ENCODE results near the gene PARD3B. TPM values are rescaled to one million over a fixed set of nuclear protein-coding genes. Genes with fewer than 3 reads are reported as not detected.

The PARD3B gene
- total and polyA plus RNA-seq, 8 donors, result 18.5 to 24.6 (median 21.1) TPM

DNA sequence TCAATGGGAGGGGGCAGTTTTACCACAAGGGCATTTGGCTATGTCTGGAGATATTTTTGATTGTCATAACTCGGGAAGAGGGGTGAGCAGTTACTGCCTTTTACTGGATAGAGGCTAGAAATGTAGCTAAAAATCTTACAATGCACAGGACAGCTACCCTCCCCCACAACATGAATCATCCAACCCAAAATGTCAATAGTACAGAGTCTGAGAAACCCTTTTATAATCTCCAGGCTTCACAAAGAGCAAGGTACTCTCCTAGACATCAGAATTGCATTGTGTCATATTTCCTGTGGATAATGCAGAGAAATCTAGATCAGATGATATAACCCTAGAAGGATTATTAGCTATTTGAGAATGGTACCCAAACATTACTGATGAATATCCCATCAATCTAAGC is 859.9 kb downstream of the PARD3B start:
- no peaks in the 10 kb centered on the region for H3K36me3 ChIP-seq
- ATAC-seq (no peak), DNase-seq (no peak)
- no peaks in the 10 kb centered on the region for H3K9me3 ChIP-seq
- TF ChIP-seq, protein P1, sequence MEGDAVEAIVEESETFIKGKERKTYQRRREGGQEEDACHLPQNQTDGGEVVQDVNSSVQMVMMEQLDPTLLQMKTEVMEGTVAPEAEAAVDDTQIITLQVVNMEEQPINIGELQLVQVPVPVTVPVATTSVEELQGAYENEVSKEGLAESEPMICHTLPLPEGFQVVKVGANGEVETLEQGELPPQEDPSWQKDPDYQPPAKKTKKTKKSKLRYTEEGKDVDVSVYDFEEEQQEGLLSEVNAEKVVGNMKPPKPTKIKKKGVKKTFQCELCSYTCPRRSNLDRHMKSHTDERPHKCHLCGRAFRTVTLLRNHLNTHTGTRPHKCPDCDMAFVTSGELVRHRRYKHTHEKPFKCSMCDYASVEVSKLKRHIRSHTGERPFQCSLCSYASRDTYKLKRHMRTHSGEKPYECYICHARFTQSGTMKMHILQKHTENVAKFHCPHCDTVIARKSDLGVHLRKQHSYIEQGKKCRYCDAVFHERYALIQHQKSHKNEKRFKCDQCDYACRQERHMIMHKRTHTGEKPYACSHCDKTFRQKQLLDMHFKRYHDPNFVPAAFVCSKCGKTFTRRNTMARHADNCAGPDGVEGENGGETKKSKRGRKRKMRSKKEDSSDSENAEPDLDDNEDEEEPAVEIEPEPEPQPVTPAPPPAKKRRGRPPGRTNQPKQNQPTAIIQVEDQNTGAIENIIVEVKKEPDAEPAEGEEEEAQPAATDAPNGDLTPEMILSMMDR (IDR thresholded peaks at IDR 0.05), result no peak
- no peaks in the 10 kb centered on the region for H3K4me1 ChIP-seq
- H3K27me3 ChIP-seq, result no peaks in the 10 kb centered on the region
- H3K27ac ChIP-seq, result no peak overlapping the region
- intact Hi-C loops (cut with DNase I), result no loop called here
- no peak overlapping the region for H3K4me3 ChIP-seq

DNA sequence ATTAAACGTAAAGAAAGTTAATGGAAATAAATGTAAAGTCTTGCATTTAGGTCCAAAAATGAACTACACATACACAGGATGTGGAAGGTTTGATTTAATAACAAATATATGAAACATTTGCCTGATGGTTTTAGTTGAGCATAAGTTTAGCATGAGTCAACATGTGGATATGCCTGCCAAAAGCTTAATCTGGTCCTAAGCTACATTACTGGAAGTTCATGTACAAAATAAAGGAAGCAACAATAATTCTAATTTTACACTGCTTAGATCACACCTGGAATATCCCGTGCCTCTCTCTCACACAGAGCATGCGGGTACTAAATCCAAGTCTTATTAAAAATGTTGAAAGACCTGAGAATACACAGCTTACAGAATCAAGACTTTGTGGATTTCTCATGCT is 860.5 kb downstream of the PARD3B start:
- H3K36me3 ChIP-seq, result no peaks in the 10 kb centered on the region
- H3K27me3 ChIP-seq, result no peaks in the 10 kb centered on the region
- DNase-seq, result peak in 1 of 4 donors; percentile 16
- ATAC-seq, result peak; percentile 33
- no peaks in the 10 kb centered on the region for H3K9me3 ChIP-seq
- TF ChIP-seq, protein P1 (IDR thresholded peaks at IDR 0.05), result no peak
- H3K4me3 ChIP-seq, result no peak overlapping the region
- intact Hi-C loops (cut with DNase I), result no loop called here
- no peaks in the 10 kb centered on the region for H3K4me1 ChIP-seq
- H3K27ac ChIP-seq, result no peak overlapping the region

DNA sequence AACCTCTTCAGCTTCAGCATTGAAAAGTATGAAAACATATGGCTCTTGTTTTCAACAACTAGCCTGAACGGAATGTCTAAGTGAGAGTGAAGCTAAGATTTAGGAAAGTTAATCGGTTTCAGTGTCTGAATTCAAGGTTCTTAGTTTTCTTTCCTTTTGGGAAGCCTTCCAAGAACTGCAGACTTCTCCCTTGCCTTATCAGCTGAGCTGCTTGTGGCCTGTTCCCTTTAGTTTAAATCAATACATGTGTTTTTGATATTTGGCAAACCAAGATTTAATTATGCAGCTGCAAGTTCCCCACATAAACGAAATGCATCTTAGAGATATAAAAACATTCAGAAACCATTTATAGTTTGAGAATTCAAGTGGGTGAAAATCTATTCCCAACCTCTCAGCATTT is 862.7 kb downstream of the PARD3B start:
- H3K36me3 ChIP-seq, result no peaks in the 10 kb centered on the region
- TF ChIP-seq, protein P1 (IDR thresholded peaks at IDR 0.05), result no peak
- H3K4me3 ChIP-seq, result no peak overlapping the region
- H3K27me3 ChIP-seq, result no peaks in the 10 kb centered on the region
- intact Hi-C loops (cut with DNase I), result no loop called here
- ATAC-seq (peak; percentile 36), DNase-seq (peak in 2 of 4 donors; percentile 86 to 90)
- no peaks in the 10 kb centered on the region for H3K9me3 ChIP-seq
- H3K4me1 ChIP-seq, result no peaks in the 10 kb centered on the region
- no peak overlapping the region for H3K27ac ChIP-seq

DNA sequence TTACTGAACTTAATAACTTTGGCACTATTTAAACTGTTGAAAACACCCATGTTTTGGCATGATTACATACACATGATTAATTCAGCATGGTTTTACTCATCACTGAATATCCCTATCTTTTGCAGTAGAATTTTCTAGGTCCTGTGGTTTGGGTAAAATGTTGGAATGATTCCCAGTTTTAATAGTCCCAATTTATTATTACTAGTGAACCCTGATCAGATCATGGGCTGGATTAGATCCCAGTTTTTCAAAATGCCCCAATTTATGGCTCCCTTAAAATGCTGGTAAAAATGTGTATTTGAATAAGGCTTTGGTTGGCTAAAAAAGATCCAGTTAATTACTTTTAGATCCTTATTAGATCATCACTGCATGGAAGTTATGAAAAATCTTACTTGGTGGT is 863.4 kb downstream of the PARD3B start:
- no peaks in the 10 kb centered on the region for H3K9me3 ChIP-seq
- no peaks in the 10 kb centered on the region for H3K36me3 ChIP-seq
- intact Hi-C loops (cut with DNase I), result no loop called here
- H3K27ac ChIP-seq, result no peak overlapping the region
- no peak overlapping the region for H3K4me3 ChIP-seq
- no peaks in the 10 kb centered on the region for H3K27me3 ChIP-seq
- DNase-seq (no peak), ATAC-seq (no peak)
- TF ChIP-seq, protein P1 (IDR thresholded peaks at IDR 0.05), result no peak
- no peaks in the 10 kb centered on the region for H3K4me1 ChIP-seq

DNA sequence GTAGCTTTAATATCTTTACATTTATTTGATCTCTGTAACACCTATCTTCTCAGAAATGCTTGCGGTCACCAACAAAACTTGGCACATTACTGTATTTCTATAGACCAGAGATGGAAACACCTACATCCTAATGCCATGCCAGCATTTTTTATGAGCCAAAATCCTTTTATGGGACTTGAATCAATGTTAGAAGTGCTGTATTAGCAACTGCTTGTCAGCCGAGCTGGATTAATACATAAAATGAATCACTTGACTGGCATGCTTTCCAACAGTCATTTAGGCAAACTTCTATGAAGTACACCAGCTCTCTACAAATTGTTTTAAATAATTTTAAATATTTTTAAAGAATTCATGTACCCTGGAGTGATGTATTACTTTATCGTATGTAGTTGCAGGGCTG is 864.1 kb downstream of the PARD3B start:
- ATAC-seq (no peak), DNase-seq (no peak)
- no peaks in the 10 kb centered on the region for H3K4me1 ChIP-seq
- TF ChIP-seq, protein P1 (IDR thresholded peaks at IDR 0.05), result no peak
- intact Hi-C loops (cut with DNase I), result no loop called here
- no peaks in the 10 kb centered on the region for H3K27me3 ChIP-seq
- H3K4me3 ChIP-seq, result no peak overlapping the region
- no peak overlapping the region for H3K27ac ChIP-seq
- H3K9me3 ChIP-seq, result no peaks in the 10 kb centered on the region
- no peaks in the 10 kb centered on the region for H3K36me3 ChIP-seq
